Activated naive CD8-positive, alpha-beta T cell treated with anti-CD3 and anti-CD28 coated beads, Interleukin-2, amount 50 U/mL, for 24 hours (primary cell): ENCODE data around the gene TTC24.
A peak's percentile ranks its signal among the peaks of the same experiment; 100 is the strongest.

Experiments used
- ATAC-seq: fragments of 150-1000 bp; cut with Tn5 transposase; one replicate; pipeline ENCODE4 v1.10.0; 2021
- DNase-seq: peaks from one replicate; pipeline ENCODE4 v3.0.0; 2021
- H3K27ac Mint-ChIP-seq: one replicate; pipeline ENCODE4 v1.8.0; 2021; ENCODE audit warnings: mild to moderate bottlenecking, mixed read lengths
- H3K27me3 Mint-ChIP-seq: one replicate; pipeline ENCODE4 v1.8.0; 2021; ENCODE audit warnings: mixed read lengths
- H3K36me3 Mint-ChIP-seq: one replicate; pipeline ENCODE4 v1.8.0; 2021; ENCODE audit warnings: low read depth, mixed read lengths
- H3K4me1 Mint-ChIP-seq: one replicate; pipeline ENCODE4 v1.8.0; 2021; ENCODE audit warnings: mixed read lengths
- H3K4me3 Mint-ChIP-seq: one replicate; pipeline ENCODE4 v1.8.0; 2021; ENCODE audit warnings: mild to moderate bottlenecking, moderate library complexity, mixed read lengths
- H3K9me3 Mint-ChIP-seq: one replicate; pipeline ENCODE4 v1.8.0; 2021; ENCODE audit warnings: mixed read lengths

TTC24 gene

GRCh38 chr1:156579472-156579871 is at the start of gene TTC24:
TSS of gene TTC24 (plus strand) at chr1:156579723. CDS start at chr1:156581365, 1,642 bp downstream.
- Mint-ChIP-seq H3K36me3 (peaks cover 3% of the 10 kb centered on the region), H3K27ac (no peak within 1 kb of the TSS), H3K4me1 (peaks cover 30% of the 10 kb centered on the region), H3K27me3 (no peaks in the 10 kb centered on the region), H3K9me3 (no peaks in the 10 kb centered on the region), H3K4me3 (no peak within 1 kb of the TSS)
- ATAC-seq (no peak), DNase-seq (no peak)

GRCh38 chr1:156530006-156530405 is 49.5 kb upstream of the TTC24 start:
- no peaks in the 10 kb centered on the region for H3K27me3 Mint-ChIP-seq
- H3K4me1 Mint-ChIP-seq: peaks cover 23% of the 10 kb centered on the region
- no peak overlapping the region for H3K4me3 Mint-ChIP-seq
- DNase-seq: no peak
- H3K9me3 Mint-ChIP-seq: no peaks in the 10 kb centered on the region
- H3K36me3 Mint-ChIP-seq: peaks cover 10% of the 10 kb centered on the region
- H3K27ac Mint-ChIP-seq: no peak overlapping the region
- ATAC-seq: no peak

GRCh38 chr1:156532374-156532773 is 47.1 kb upstream of the TTC24 start:
- DNase-seq (no peak), ATAC-seq (no peak)
- no peaks in the 10 kb centered on the region for H3K9me3 Mint-ChIP-seq
- H3K4me3 Mint-ChIP-seq: no peak overlapping the region
- H3K27ac Mint-ChIP-seq: no peak overlapping the region
- peaks cover 9% of the 10 kb centered on the region for H3K4me1 Mint-ChIP-seq
- peaks cover 2% of the 10 kb centered on the region for H3K36me3 Mint-ChIP-seq
- H3K27me3 Mint-ChIP-seq: no peaks in the 10 kb centered on the region

- Mint-ChIP-seq H3K27ac (no peak overlapping the region), H3K4me1 (no peaks in the 10 kb centered on the region), H3K9me3 (no peaks in the 10 kb centered on the region), H3K4me3 (no peak overlapping the region), H3K36me3 (peaks cover 2% of the 10 kb centered on the region), H3K27me3 (no peaks in the 10 kb centered on the region)
- ATAC-seq (no peak), DNase-seq (no peak)
Observed at GRCh38 chr1:156533568-156534220, 45.8 kb upstream of the TTC24 start.

- Mint-ChIP-seq H3K4me3 (no peak overlapping the region), H3K9me3 (no peaks in the 10 kb centered on the region), H3K4me1 (no peaks in the 10 kb centered on the region), H3K27me3 (no peaks in the 10 kb centered on the region), H3K27ac (no peak overlapping the region), H3K36me3 (peaks cover 2% of the 10 kb centered on the region)
- no peak for DNase-seq
- no peak for ATAC-seq
Observed at GRCh38 chr1:156534424-156535060, 45.0 kb upstream of the TTC24 start.

GRCh38 chr1:156537027-156537426 is 42.5 kb upstream of the TTC24 start:
- no peak for ATAC-seq
- Mint-ChIP-seq H3K9me3 (no peaks in the 10 kb centered on the region), H3K36me3 (peaks cover 2% of the 10 kb centered on the region), H3K4me1 (no peaks in the 10 kb centered on the region), H3K27ac (no peak overlapping the region), H3K4me3 (no peak overlapping the region), H3K27me3 (no peaks in the 10 kb centered on the region)
- DNase-seq: no peak

- no peak for ATAC-seq
Observed at GRCh38 chr1:156538711-156539440, 40.6 kb upstream of the TTC24 start.

GRCh38 chr1:156539818-156540355 is 39.6 kb upstream of the TTC24 start:
- Mint-ChIP-seq H3K4me1 (no peaks in the 10 kb centered on the region), H3K36me3 (peaks cover 2% of the 10 kb centered on the region), H3K4me3 (no peak overlapping the region), H3K9me3 (no peaks in the 10 kb centered on the region), H3K27me3 (no peaks in the 10 kb centered on the region), H3K27ac (peak overlapping the region; percentile 1)
- ATAC-seq (no peak), DNase-seq (no peak)

More at GRCh38 chr1:156538711-156539440, 40.6 kb upstream of the TTC24 start:
- H3K36me3 Mint-ChIP-seq: peaks cover 2% of the 10 kb centered on the region
- H3K27me3 Mint-ChIP-seq: no peaks in the 10 kb centered on the region
- no peak overlapping the region for H3K4me3 Mint-ChIP-seq
- H3K9me3 Mint-ChIP-seq: no peaks in the 10 kb centered on the region
- DNase-seq: no peak
- H3K4me1 Mint-ChIP-seq: no peaks in the 10 kb centered on the region
- no peak overlapping the region for H3K27ac Mint-ChIP-seq

- H3K9me3 Mint-ChIP-seq: no peaks in the 10 kb centered on the region
- H3K27ac Mint-ChIP-seq: no peak overlapping the region
- no peaks in the 10 kb centered on the region for H3K27me3 Mint-ChIP-seq
- H3K4me3 Mint-ChIP-seq: no peak overlapping the region
- peaks cover 2% of the 10 kb centered on the region for H3K36me3 Mint-ChIP-seq
- DNase-seq (no peak), ATAC-seq (no peak)
- no peaks in the 10 kb centered on the region for H3K4me1 Mint-ChIP-seq
Observed at GRCh38 chr1:156540955-156541354, 38.6 kb upstream of the TTC24 start.

GRCh38 chr1:156543066-156543465 is 36.5 kb upstream of the TTC24 start:
- no peak overlapping the region for H3K27ac Mint-ChIP-seq
- H3K27me3 Mint-ChIP-seq: no peaks in the 10 kb centered on the region
- no peak for DNase-seq
- no peaks in the 10 kb centered on the region for H3K36me3 Mint-ChIP-seq
- H3K4me3 Mint-ChIP-seq: no peak overlapping the region
- no peak for ATAC-seq
- H3K9me3 Mint-ChIP-seq: no peaks in the 10 kb centered on the region
- no peaks in the 10 kb centered on the region for H3K4me1 Mint-ChIP-seq

GRCh38 chr1:156544592-156545102 is 34.9 kb upstream of the TTC24 start:
- Mint-ChIP-seq H3K27me3 (no peaks in the 10 kb centered on the region), H3K4me3 (no peak overlapping the region), H3K4me1 (no peaks in the 10 kb centered on the region), H3K27ac (no peak overlapping the region), H3K9me3 (no peaks in the 10 kb centered on the region), H3K36me3 (no peaks in the 10 kb centered on the region)
- no peak for DNase-seq
- ATAC-seq: no peak

- Mint-ChIP-seq H3K27ac (no peak overlapping the region), H3K27me3 (no peaks in the 10 kb centered on the region), H3K9me3 (no peaks in the 10 kb centered on the region), H3K4me3 (no peak overlapping the region), H3K4me1 (no peaks in the 10 kb centered on the region), H3K36me3 (no peaks in the 10 kb centered on the region)
- no peak for DNase-seq
- ATAC-seq: no peak
Observed at GRCh38 chr1:156546267-156546666, 33.3 kb upstream of the TTC24 start.

- ATAC-seq (no peak), DNase-seq (no peak)
- Mint-ChIP-seq H3K36me3 (no peaks in the 10 kb centered on the region), H3K27me3 (no peaks in the 10 kb centered on the region), H3K4me1 (peaks cover 6% of the 10 kb centered on the region), H3K4me3 (no peak overlapping the region), H3K9me3 (no peaks in the 10 kb centered on the region), H3K27ac (no peak overlapping the region)
Observed at GRCh38 chr1:156547434-156547833, 32.1 kb upstream of the TTC24 start.

GRCh38 chr1:156547982-156548381 is 31.5 kb upstream of the TTC24 start:
- Mint-ChIP-seq H3K27me3 (no peaks in the 10 kb centered on the region), H3K4me3 (no peak overlapping the region), H3K36me3 (no peaks in the 10 kb centered on the region), H3K4me1 (peaks cover 8% of the 10 kb centered on the region), H3K27ac (no peak overlapping the region), H3K9me3 (no peaks in the 10 kb centered on the region)
- ATAC-seq (no peak), DNase-seq (no peak)

- no peak for DNase-seq
- ATAC-seq: no peak
- no peak overlapping the region for H3K4me3 Mint-ChIP-seq
- H3K9me3 Mint-ChIP-seq: no peaks in the 10 kb centered on the region
- peaks cover 10% of the 10 kb centered on the region for H3K4me1 Mint-ChIP-seq
- no peaks in the 10 kb centered on the region for H3K27me3 Mint-ChIP-seq
- no peaks in the 10 kb centered on the region for H3K36me3 Mint-ChIP-seq
- no peak overlapping the region for H3K27ac Mint-ChIP-seq
Observed at GRCh38 chr1:156549390-156549789, 30.1 kb upstream of the TTC24 start.
